ENCODE results near the gene SLC25A34.

Gene SLC25A34

DNA sequence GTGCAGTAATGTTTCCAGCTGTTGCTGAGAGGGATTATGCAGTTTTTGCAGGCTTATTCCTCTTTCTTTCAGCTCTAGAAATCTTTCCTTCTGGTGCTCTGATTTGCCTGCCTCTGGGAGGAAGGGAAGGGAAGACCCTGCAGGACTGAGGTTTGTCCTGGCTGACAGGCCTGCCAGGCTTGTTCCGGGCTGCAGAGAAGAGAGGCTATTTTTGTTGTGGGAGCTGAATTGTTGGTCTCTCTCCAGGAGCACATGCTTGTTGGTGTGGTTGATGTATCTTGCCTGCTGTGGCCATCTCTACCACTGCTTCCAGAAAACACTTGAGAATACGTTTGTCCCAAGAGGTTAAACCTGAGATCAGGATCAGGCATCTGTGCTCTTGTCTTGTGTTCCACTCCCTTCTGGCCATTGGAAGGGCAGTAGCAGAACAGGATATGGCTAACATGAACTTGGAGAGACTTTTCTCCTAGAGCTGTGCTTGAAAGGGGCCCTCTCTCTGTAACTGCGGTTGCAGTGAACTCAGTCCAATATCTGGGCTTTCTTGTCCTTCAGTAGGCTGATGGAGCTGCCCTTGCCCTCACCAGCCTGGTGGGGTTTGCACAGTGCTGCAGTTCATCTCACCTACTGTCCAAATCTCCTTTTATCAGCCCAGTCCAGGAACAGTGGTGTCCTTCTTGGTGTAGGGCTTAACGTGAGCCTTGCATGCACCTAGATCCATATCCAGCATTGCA, 21.5 kb upstream of the SLC25A34 start:
- DNase-seq: no peak

DNA sequence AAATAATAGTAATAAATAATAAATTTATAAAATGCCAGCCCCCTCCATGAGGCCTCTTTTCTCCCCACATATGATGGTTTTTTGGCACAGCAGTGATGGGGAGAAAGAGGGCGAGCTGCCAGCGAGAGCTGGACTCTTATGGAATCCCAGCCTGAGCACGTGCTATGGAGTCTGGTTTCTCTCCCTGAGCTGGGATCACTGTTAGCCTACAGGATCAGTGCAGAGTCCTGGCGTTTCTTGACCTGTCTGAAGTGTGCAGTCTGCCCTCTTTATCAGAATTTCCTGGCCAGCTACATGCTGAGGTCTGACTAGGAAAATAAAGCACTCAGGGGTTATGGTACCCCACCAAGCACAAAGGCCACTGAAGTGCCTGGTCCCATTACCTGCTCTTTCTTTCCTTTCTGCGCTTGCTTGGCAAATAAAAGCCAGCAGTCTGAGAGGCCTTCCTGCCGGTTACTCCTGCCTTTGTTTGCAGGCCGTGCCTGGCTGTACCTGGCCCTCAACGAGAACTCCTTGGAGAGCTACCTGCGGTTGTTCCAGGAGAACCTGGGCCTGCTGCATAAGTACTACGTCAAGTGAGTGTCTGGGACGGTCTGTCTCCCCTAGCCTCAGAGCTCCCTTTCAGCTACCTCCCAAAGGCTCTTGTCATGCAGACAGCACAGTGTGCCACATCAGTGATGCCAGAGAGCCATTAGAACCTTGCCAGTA, 18.5 kb upstream of the SLC25A34 start:
- no peak for DNase-seq

DNA sequence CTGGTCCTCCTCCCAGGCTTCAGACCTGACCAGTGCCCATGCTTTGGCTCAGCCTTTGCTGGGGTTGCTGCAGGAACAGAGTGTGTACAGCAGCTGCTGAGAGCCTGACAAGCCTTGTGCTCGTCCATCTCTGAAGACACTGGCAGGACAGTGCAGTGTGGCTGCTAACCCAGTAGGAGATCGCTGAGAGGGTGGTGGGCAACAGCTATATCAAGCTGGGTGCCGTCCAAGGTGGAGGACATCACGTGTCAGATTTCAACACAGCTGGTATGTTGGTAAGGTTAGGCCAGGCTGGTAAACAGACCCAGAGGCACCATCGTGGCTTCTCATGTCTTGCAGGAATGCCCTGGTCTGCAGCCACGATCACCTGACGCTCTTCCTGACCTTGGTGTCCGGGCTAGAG, 17.9 kb upstream of the SLC25A34 start:
- no peak for DNase-seq

DNA sequence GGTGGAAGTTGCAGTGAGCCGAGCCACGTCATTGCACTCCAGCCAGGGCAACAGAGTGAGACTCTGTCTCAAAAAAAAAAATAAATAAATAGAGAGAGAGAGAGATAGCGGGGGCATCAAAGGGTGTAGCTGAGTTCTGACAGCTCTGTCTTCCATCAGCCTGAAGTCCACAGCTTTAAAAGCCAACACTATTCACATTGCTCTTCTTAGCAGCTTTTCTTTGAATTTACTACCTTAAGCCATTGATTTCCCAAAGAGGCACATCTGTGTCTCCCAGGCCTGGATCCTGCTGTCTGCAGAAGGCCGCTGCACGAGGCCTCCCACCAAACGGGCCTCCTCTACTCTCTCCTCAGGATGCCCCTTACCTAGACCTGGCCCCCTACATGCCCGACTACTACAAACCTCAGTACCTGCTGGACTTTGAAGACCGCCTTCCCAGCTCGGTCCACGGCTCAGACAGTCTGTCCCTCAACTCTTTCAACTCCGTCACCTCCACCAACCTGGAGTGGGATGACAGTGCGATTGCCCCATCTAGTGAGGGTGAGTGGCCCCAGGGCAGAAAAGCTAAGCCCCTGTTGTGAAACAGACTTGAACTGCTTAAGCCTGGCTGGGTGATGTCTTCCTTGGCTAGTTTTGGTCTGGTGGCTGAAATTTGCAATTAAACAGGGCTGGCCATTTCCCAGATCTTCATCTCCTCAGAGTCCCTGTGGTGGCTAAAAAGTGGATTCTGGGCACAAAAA, 16.5 kb upstream of the SLC25A34 start:
- DNase-seq: no peak

DNA sequence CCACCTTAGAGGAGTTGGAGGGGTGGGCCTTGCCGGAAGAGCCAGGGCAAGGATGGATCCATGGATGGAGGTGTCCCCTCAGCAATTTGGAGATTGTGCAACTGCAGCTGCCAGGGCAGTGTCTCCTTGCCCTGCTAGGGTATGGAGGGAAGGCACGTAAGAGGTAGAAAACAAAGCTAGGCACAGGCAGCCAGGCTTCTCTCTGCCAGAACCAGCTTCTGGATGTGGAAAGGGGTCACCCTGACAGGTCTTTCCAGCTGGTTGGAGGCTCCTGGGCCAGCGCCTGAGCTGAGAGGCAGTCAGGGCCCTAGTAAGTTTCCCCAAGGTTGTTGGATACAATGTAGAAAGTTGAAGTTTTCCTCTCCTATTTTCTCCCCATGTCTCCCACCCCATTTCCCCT, 15.2 kb upstream of the SLC25A34 start:
- DNase-seq: no peak

DNA sequence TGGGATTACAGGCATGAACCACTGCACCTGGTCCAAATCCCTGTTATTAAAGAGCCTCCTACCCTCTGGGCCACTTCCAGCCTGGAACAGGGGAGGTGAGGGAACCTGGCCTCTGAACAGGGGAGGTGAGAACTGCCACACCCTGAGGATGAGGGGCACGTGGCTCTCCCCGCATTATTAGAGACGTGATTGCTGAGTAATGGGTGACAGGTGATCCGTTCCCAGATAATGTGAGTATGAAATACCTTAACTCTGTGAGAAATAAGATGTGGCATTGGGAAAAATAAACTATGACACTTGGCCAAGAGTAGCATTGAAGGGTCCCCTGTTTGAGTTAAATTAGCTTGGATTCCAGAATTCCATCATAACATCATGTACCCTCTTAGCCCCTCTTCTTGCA, 13.6 kb upstream of the SLC25A34 start:
- DNase-seq: no peak

DNA sequence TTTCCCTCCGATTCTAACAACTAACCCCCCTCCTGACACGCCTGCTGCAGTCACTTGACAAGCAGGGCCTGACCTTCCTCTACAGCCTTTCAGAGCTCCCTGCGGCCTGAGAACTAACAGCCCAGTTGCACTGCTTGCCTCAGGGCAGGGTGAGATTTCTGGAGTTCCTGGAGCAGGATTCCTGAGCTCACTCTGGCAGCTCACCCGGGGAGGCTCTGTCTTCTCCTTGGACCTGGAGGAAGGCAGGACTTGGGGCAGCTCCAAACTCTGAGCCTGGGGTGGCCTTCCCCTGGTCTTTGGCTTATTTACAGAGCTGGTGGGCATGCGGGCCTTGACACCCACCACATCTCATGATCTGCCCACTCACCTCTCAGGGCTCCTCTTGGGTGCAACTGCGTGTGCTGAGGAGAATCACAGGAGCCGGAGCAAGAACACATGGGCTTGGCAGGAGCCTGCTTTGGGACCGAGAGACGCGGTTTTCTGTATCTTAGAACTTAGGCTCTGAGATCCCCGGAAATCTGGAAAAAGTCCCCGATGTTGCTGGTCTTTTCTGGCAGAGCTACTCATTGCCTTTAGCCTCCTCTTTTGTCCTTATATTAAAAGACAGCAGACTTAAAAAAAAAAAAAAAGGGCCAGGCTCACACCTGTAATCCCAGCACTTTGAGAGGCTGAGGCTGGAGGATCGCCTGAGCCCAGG, 13.1 kb upstream of the SLC25A34 start:
- no peak for DNase-seq

DNA sequence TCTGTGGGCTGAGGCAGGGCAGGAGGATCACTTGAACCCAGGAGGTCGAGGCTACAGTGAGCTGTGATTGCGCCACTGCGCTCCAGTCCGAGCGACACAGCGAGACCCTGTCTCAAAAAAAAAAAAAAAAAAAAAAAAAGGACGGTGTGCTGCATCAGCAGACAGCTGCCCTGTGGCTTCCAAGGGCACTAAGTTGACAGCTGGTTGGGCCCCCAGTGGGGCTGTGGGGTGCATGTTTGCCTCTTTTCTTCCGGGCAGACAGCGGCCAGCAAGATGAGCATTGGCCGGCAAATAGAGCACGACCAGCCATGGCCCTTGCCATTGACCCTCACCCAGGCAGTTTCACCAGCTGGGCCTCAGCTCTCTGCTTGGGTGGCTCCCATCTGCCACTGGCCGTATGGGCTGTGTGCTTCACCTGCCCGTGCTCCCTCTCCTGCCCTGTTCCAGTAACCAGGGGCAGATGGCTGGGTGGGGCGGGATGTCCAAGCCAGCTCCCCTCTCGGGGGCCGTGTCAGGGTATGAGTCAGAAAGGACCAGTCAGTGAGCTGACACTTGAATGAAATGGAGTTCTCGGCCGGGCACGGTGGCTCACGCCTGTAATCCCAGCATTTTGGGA, 12.3 kb upstream of the SLC25A34 start:
- no peak for DNase-seq

DNA sequence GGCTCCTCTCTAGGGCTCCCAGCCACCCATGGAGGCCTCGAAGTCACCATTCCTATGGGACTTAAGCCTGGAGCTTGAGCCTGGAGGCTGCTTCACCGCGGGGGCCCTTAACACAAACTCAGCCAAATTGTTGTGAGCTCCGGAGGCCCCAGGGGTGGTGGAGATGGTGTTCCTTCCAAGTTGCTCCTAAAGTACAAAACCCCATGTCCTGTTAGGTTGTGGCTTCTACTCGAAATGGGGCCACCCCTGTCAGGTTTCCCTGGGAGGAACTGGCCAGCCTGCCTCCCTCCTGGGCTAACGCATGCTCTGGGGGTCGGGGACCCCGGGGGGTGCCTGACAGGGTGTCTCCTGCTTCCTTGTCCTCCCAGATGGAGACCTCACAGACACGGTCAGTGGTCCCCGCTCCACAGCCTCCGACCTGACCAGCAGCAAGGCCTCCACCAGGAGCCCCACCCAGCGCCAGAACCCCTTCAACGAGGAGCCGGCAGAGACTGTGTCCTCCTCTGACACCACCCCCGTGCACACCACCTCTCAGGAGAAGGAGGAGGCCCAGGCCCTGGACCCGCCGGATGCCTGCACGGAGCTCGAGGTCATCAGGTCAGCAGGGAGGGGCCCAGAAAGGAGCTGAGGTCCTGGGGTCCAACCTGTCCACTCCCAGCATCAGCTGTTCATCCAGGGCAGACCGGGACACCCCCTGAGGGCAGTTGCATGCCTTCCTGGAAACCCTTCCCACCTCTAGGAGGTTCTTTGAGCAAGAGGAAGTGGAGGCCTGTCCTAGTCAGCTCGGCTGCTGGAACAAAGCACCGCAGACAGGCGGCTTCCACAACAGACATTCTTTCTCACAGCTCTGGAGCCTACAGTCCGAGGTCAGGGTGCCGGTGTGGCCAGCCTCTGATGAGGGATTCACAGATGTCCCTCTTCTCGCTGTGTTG, 10.8 kb upstream of the SLC25A34 start:
- DNase-seq: no peak

DNA sequence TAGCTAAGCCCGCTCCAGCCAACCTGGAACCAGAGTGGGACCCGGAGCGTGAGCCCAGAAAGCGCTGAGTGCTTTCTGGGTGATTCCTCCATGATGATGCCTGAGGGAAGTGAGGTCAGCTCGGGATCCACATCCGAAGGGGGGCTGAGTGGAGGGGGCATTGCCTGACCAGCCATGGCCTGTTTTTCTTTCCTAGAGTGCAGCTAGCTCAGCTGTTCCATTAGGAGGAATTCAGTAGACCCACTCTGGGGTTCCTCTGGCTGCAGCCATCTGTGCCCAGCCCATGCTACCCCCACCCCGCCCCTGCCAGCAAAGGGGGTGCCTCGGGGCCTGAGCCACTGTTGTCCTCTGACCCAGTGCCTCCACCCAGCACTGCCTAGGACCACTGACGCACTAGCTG, 9.6 kb upstream of the SLC25A34 start:
- DNase-seq: no peak

DNA sequence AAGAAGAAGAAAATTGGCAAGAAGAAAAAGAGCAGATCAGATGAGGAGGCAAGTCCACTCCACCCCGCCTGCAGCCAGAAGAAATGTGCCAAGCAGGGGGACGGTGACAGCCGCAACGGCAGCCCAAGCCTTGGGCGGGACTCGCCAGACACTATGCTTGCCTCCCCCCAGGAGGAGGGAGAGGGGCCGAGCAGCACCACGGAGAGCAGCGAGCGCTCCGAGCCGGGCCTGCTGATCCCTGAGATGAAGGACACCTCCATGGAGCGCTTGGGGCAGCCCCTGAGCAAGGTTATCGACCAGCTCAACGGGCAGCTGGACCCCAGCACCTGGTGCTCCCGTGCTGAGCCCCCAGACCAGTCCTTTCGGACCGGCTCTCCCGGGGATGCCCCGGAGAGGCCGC, 9.0 kb upstream of the SLC25A34 start:
- no peak for DNase-seq

DNA sequence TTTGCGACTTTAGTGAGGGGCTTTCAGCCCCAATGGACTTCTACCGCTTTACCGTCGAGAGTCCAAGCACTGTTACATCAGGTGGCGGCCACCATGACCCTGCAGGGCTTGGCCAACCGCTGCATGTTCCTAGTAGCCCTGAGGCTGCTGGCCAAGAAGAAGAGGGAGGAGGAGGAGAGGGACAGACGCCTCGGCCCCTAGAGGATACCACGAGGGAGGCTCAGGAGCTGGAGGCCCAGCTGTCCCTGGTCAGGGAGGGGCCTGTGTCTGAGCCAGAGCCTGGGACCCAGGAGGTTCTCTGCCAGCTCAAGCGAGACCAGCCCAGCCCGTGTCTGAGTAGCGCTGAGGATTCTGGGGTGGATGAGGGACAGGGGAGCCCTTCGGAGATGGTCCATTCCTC, 8.6 kb upstream of the SLC25A34 start:
- no peak for DNase-seq

DNA sequence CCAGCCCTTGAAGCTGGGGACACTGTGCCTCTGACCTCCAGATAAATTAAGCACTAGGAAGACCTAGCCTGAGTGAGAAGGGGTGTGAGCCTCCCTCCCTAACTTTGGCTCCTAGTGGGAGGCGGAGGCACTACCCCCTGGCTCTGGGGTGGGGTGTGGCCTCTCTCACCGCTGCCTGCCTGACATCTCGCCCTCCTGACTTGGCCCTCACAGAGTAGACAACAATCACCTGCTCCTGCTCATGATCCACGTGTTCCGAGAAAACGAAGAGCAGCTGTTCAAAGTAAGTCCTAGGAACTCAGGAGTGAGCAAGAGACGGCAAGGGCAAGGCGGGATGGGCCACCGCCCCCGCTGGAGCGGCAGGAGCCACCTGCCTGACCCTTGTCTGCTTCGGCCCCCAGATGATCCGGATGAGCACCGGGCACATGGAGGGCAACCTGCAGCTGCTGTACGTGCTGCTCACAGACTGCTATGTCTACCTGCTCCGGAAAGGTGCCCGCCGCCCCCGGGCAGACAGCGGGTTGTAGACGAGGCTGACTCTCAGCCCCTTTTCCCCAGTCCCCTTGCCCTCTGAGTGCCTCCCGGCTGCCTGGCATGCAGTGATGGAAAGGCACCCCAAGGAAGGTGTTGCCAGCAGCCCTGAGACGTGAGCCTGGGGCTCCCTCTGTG, 8.1 kb upstream of the SLC25A34 start:
- DNase-seq: no peak

DNA sequence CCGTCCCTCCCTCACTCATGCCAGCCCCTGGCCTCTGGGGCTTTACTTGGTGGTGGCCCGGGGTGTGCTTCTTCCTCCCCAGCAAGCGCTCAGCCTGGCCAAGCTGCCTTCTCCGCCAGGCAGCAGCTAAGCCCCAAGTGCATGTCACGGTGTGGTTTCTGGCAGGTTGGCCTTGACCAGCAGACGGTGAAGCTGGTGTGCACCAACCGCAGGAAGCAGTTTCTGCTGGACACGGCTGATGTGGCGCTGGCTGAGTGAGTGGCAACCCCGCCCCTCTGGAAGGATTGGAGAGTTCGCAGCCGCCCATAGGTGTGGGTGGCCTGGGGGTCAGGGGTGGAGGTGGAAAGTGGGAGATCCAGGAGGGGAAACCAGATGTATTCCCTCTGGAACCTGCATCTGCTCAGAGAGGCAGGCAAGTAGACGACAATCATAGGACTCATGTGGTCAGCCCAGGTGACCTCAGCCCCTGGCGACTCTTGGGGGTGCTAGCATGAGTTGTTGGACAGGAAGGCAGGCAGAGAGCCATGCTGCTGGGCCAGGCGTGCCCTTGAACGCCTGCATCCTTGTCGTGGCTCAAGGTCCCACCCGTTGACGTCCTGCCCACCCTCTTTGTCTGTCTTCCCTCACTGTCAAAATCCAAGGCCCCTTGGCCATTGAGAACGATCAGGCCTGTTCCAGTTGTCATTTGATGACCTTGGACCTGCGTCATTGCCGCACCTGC, 7.0 kb upstream of the SLC25A34 start:
- no peak for DNase-seq

DNA sequence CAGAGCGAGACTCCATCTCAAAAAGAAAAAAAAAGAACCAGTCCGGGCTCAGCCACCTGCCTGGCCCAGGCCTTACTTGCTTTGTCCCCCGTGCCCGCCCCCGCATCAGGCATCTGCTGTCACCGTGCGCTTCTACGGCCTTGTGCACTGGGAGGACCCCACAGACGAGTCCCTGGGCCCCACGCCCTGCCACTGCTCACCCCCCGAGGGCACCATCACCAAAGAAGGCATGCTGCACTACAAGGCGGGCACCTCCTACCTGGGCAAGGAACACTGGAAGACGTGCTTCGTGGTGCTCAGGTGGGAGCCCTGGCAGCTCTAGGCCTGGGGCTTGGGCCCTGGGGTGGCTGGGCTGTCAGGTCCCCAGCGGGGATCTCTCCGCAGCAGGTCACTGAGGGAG, 5.6 kb upstream of the SLC25A34 start:
- DNase-seq: no peak

DNA sequence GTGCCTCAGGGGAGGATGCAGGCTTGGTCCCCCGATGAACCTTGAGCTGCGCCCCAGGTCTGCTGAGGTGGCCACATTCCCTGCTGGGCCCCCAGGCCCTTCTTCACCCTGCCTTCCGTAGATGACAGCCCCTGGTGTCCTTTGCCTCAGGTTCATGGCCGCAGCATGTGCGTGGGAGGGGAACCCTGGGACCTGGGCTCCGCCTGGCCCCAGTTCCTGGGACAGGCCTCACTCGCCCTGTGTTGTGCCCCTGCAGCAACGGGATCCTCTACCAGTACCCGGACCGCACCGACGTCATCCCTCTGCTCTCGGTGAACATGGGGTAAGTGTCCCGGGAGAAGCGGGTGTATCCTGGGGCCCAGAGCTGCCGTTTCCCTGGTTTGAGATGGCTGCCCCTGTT, 5.1 kb upstream of the SLC25A34 start:
- no peak for DNase-seq

DNA sequence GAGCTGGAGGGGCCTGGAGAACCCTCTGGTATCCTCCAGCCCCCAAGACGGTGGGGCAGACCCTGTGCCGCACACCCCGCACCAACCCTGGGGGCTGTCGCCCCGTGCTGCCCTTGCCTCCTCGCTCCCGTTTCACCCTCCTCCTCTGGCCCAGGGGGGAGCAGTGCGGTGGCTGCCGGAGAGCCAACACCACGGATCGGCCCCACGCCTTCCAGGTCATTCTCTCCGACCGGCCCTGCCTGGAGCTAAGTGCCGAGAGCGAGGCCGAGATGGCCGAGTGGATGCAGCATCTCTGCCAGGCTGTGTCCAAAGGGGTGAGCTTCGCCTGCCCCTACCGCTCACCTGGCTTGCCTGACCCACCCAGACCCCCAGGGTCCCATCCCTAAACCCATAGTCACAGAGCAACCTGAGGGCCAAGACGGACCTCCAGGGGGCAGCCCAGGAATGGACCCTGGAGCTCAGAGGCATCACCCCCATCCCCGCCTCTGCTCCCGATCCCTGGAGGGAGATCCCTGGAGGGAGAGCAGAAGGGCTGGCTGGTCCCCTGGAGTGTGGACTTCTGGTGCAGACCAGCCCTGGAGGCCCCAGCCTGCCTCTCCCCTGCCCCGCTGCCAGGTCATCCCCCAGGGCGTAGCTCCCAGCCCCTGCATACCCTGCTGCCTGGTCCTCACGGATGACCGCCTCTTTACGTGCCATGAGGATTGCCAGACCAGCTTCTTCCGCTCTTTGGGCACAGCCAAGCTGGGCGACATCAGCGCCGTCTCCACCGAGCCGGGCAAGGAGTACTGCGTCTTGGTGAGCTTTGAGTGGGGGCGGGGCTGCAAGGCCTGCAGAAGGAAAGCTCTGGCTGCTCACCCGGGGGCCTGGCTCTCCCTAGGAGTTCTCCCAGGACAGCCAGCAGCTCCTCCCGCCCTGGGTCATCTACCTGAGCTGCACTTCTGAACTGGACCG, 4.0 kb upstream of the SLC25A34 start:
- no peak for DNase-seq

DNA sequence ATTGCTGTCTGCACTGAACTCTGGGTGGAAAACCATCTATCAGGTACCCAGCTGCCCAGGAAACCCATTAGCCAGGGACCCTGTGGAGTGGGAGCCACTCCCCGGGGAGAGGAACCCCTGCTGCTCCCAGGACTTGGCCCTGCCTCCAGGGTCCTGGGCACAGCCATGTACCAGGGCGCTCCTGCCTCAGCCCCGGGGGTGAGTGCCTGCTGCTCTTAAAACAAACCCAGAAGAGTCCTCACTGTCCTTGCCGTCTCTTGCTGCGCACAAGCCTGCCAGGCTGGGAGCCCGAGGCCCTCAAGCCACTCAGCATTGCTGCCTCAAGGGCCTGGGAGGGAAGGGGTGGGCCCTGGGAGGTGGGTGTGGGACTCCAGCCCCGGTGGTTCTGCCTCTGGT, 3.4 kb upstream of the SLC25A34 start:
- DNase-seq: no peak

DNA sequence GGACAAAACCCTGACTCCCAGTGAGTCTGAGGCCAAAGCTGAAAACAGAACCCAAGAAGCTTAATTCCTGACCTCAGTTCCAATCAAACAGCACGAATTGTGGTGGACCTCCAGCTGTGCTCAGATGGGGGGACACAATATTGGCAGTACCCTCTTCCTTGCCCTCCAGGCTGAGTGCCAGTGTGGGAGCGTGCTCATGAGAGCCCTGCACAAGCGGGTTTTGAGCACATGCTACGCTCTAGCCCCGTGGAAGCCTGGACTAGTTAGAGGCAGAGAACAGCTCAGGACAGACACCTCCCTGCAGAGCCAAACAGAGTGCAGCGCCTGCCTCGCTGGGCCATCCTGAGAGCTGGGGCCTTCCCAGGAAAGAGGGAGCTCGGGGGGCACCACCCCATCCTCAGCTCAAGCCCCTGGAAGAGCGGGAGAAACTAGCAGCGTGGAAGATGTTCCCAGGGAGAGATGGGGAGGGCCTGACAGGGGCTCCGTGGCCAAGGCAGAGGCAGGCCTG, 2.8 kb upstream of the SLC25A34 start:
- DNase-seq: no peak

Measured in NCI-H1436 treated with DMSO at 0.1 percent for 48 hours (cell line).